Gastrocnemius medialis (tissue), 4 donors: ENCODE results near the gene ASAP2. TPM values are rescaled to one million over a fixed set of nuclear protein-coding genes. Genes with fewer than 3 reads are reported as not detected.

Experiments used
- ATAC-seq, 2 donors: fragments of 150-250 bp; one replicate each; pipeline ENCODE4 v1.9.1; 2016
- DNase-seq, 2 donors: peaks; one replicate each; pipeline ENCODE4 v3.0.0-alpha.2; 2019
- H3K27ac ChIP-seq, 4 donors: fragments of 200-600 bp; sonication (generic); 1 replicate in 1 of 4; 2 replicates in 3 of 4; pipeline ENCODE4 v1.5.1; 2016 to 2018; ENCODE audit warnings: mild to moderate bottlenecking in 2 of 4, moderate library complexity in 1 of 4
- H3K27me3 ChIP-seq, 3 donors: fragments of 200-600 bp; sonication (generic) in 2 of 3; 1 replicate in 1 of 3; 2 replicates in 2 of 3; pipeline versions ENCODE4 v1.5.1 to v1.6.0; 2016 to 2019; ENCODE audit warnings: mild to moderate bottlenecking in 1 of 3, moderate library complexity in 1 of 3
- H3K36me3 ChIP-seq, 2 donors: fragments of 200-600 bp; sonication (generic) in 1 of 2; one replicate each; pipeline ENCODE4 v1.5.1; 2017 to 2018
- H3K4me1 ChIP-seq, 2 donors: fragments of 200-600 bp; sonication (generic) in 1 of 2; one replicate each; pipeline ENCODE4 v1.5.1; 2016 to 2017; ENCODE audit warnings: mild to moderate bottlenecking in 2 of 2
- H3K4me3 ChIP-seq, 4 donors: fragments of 200-600 bp; sonication (generic) in 3 of 4; 1 replicate in 1 of 4; 2 replicates in 3 of 4; pipeline ENCODE4 v1.5.1; 2016 to 2019; ENCODE audit warnings: mild to moderate bottlenecking in 2 of 4
- H3K9me3 ChIP-seq, 3 donors: fragments of 200-600 bp; sonication (generic) in 2 of 3; 1 replicate in 1 of 3; 2 replicates in 2 of 3; pipeline ENCODE4 v1.5.1; 2016 to 2019
- POLR2A ChIP-seq, 2 donors: fragments of 450-650 bp; IDR thresholded peaks; one replicate each; pipeline ENCODE4 v1.6.1; 2017; ENCODE audit warnings: antibody characterized with exemption in 2 of 2, mild to moderate bottlenecking in 2 of 2, moderate library complexity in 2 of 2
- in situ Hi-C, 4 donors: fragments of 200-750 bp; cut with MboI; loops; one replicate each; pipeline versions ENCODE4 v1.15.0 to v1.8.0; 2017; ENCODE audit warnings: low sequenced_read_pairs in 4 of 4
- intact Hi-C: fragments of 100-400 bp; cut with DNase I; formaldehyde crosslinking; loops from one replicate; pipeline ENCODE4 v1.15.1; 2023; ENCODE audit warnings: low total_unique reads
- total RNA-seq, 4 donors: library from RNA; depleted of rRNA; stranded (reverse); fragments of >200 nt; gene quantifications; one replicate each; pipeline versions ENCODE4 v1.1.0 to v1.2.3, GENCODE V29; 2016
- TF ChIP-seq, protein P1 (sequence below), 5 experiments: fragments of 450-650 bp in 3 of 5; fragments of 200-600 bp in 2 of 5; sonication (generic) in 2 of 5; IDR thresholded peaks in 4 of 5; conservative IDR thresholded peaks in 1 of 5; 1 replicate in 4 of 5; 2 replicates in 1 of 5; pipeline ENCODE4 v1.5.1; 2016 to 2019; ENCODE audit warnings: antibody characterized with exemption in 5 of 5, mild to moderate bottlenecking in 3 of 5, moderate library complexity in 3 of 5

The ASAP2 gene
- total RNA-seq, 4 donors from 2014 or later, result 1.9 to 4.0 (median 3.4) TPM

DNA sequence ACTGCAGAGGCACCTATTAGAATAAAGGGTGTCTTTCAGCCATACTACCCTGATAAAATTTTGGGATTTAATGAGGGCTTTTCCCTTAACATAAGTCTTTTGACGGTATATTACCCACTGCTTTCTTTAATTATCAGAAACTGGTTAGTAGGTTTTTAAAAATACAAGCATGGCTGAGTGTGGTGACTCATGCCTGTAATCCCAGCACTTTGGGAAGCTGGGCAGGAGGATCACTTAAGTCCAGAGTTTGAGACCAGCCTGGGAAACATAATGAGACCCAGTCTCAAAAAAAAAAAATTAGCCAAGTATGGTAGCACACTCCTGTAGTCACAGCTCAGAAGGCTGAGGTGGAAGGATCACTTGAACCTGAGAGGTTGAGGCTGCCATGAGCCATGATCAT is 232.9 kb downstream of the ASAP2 start:
- TF ChIP-seq POLR2A (IDR thresholded peaks at IDR 0.05), result no peak
- TF ChIP-seq, protein P1, sequence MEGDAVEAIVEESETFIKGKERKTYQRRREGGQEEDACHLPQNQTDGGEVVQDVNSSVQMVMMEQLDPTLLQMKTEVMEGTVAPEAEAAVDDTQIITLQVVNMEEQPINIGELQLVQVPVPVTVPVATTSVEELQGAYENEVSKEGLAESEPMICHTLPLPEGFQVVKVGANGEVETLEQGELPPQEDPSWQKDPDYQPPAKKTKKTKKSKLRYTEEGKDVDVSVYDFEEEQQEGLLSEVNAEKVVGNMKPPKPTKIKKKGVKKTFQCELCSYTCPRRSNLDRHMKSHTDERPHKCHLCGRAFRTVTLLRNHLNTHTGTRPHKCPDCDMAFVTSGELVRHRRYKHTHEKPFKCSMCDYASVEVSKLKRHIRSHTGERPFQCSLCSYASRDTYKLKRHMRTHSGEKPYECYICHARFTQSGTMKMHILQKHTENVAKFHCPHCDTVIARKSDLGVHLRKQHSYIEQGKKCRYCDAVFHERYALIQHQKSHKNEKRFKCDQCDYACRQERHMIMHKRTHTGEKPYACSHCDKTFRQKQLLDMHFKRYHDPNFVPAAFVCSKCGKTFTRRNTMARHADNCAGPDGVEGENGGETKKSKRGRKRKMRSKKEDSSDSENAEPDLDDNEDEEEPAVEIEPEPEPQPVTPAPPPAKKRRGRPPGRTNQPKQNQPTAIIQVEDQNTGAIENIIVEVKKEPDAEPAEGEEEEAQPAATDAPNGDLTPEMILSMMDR (IDR thresholded peaks at IDR 0.05 in 4 of 5, conservative IDR thresholded peaks at IDR 0.05 in 1 of 5), result no peak
- H3K4me3 ChIP-seq, result no peak overlapping the region
- in situ Hi-C loops (no loop called here), intact Hi-C loops (no loop called here)
- H3K27me3 ChIP-seq, result no peaks in the 10 kb centered on the region
- ATAC-seq, result no peak
- H3K36me3 ChIP-seq, result peaks cover 3 to 91% of the 10 kb centered on the region in 2 donors
- no peak overlapping the region for H3K27ac ChIP-seq
- no peaks in the 10 kb centered on the region for H3K9me3 ChIP-seq
- H3K4me1 ChIP-seq, result no peaks in the 10 kb centered on the region
- no peak for DNase-seq

GRCh38 chr2:9440058-9440727 is 233.6 kb downstream of the ASAP2 start:
- Histone ChIP-seq H3K9me3 (no peaks in the 10 kb centered on the region), H3K36me3 (peaks cover 3 to 87% of the 10 kb centered on the region in 2 donors), H3K27me3 (no peaks in the 10 kb centered on the region), H3K27ac (no peak overlapping the region), H3K4me1 (no peaks in the 10 kb centered on the region), H3K4me3 (no peak overlapping the region)
- ATAC-seq (no peak), DNase-seq (no peak)
- intact Hi-C loops, result no loop called here
- no peak for TF ChIP-seq POLR2A (IDR thresholded peaks at IDR 0.05)
- TF ChIP-seq, protein P1 (IDR thresholded peaks at IDR 0.05 in 4 of 5, conservative IDR thresholded peaks at IDR 0.05 in 1 of 5), result no peak
- in situ Hi-C loops, result no loop called here

DNA sequence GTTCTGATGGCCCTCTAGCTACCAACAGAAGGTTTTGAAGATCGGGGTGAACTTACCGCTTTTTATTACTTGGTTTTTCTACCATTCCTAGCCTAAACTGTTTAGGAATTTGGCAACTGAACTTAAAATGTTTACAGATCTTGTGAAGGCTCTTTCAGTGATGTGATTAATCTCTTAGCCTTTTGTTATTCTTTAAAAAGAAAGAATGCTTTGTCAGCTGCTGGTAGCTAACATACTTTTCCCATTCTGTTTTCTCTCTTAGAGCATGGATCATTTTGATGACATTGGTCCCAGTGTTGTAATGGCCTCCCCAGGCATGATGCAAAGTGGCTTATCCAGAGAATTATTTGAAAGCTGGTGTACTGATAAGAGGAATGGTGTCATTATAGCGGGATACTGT is 234.9 kb downstream of the ASAP2 start:
- no peak for ATAC-seq
- no peaks in the 10 kb centered on the region for H3K4me1 ChIP-seq
- TF ChIP-seq, protein P1 (IDR thresholded peaks at IDR 0.05 in 4 of 5, conservative IDR thresholded peaks at IDR 0.05 in 1 of 5), result no peak
- TF ChIP-seq POLR2A (IDR thresholded peaks at IDR 0.05), result no peak
- H3K27me3 ChIP-seq, result no peaks in the 10 kb centered on the region
- no peak overlapping the region for H3K27ac ChIP-seq
- no peak overlapping the region for H3K4me3 ChIP-seq
- H3K9me3 ChIP-seq, result no peaks in the 10 kb centered on the region
- no peak for DNase-seq
- intact Hi-C loops (no loop called here), in situ Hi-C loops (no loop called here)
- peaks cover 3 to 88% of the 10 kb centered on the region in 2 donors for H3K36me3 ChIP-seq

DNA sequence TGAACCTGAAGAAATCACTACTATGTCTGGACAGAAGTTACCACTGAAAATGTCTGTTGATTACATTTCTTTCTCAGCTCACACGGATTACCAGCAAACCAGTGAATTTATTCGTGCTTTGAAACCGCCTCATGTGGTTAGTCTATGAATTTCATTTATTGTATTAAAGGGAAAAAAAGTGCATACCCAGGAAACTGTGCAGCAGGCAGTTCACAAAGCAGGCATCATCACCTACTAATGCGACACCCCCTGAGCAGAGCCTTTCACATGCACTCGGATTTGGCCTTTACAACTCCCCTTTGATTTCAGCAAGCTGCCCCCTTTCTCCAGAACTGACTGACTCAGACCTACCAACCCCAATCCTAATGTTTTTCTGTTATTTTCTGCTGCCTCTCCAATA is 236.9 kb downstream of the ASAP2 start:
- no peaks in the 10 kb centered on the region for H3K4me1 ChIP-seq
- no peak for TF ChIP-seq POLR2A (IDR thresholded peaks at IDR 0.05)
- TF ChIP-seq, protein P1 (IDR thresholded peaks at IDR 0.05 in 4 of 5, conservative IDR thresholded peaks at IDR 0.05 in 1 of 5), result no peak
- DNase-seq, result no peak
- H3K27me3 ChIP-seq, result no peaks in the 10 kb centered on the region
- intact Hi-C loops, result no loop called here
- H3K36me3 ChIP-seq, result peaks cover 0 to 74% of the 10 kb centered on the region in 2 donors
- H3K4me3 ChIP-seq, result no peak overlapping the region
- in situ Hi-C loops, result no loop called here
- H3K9me3 ChIP-seq, result no peaks in the 10 kb centered on the region
- no peak for ATAC-seq
- H3K27ac ChIP-seq, result no peak overlapping the region

DNA sequence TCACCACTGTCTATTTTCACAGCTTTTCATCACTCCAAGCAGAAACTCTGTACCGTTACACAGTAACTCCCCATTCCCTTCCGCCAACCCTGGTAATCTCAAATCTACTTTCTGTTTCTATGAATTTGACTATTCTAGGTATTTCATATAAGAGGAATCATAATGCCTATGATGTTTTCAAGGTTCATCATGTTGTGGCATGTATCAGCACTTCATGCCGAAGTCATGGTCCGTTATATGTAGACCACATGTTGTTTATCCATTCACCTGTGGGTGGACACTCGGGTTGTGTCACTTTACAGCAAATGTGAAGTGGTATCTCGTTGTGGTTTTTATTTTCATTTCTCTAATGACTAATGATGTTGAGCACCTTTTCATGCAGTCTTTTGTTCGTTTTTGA is 238.5 kb downstream of the ASAP2 start:
- Histone ChIP-seq H3K36me3 (peaks cover 0 to 72% of the 10 kb centered on the region in 2 donors), H3K27ac (no peak overlapping the region), H3K9me3 (no peaks in the 10 kb centered on the region), H3K27me3 (no peaks in the 10 kb centered on the region), H3K4me1 (no peaks in the 10 kb centered on the region), H3K4me3 (no peak overlapping the region)
- ATAC-seq (no peak), DNase-seq (no peak)
- intact Hi-C loops, result no loop called here
- in situ Hi-C loops, result no loop called here
- TF ChIP-seq POLR2A (IDR thresholded peaks at IDR 0.05), result no peak
- TF ChIP-seq, protein P1 (IDR thresholded peaks at IDR 0.05 in 4 of 5, conservative IDR thresholded peaks at IDR 0.05 in 1 of 5), result no peak
